ENCODE results near the gene EML4.

EML4 gene

DNA sequence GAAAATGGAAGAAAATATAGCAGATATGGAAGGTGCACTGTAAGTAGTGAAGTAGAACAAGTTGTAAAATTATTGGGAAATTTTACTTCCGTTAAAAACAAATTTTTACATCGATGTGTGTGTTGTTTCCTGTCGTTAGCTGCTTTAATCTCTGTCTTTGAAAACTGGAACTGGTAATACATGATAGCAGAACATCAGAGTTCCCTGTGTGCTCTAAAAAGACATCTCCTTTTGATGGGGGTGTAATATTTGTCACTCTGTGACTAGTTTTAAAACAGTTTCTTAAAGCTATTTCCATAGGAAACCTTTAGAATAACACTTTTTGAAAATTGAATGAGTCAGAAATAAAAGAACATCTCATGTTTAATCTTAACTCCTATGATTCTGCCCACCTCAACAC is 148.3 kb downstream of the EML4 start:
- no peak overlapping the region for H3K27ac ChIP-seq (ENCODE audit: low read length)
- H3K4me3 ChIP-seq (ENCODE audit: low read depth in 1 of 2, low read length in 2 of 2) = no peak overlapping the region
- H3K27me3 ChIP-seq (ENCODE audit: low read depth, low read length) = no peaks in the 10 kb centered on the region
- no peaks in the 10 kb centered on the region for H3K4me1 ChIP-seq (ENCODE audit: control insufficient read depth in 1 of 2, insufficient read depth in 2 of 2, low read length in 2 of 2)
- peaks cover 15 to 27% of the 10 kb centered on the region in 2 donors for H3K36me3 ChIP-seq (ENCODE audit: control insufficient read depth in 1 of 2, insufficient read depth in 2 of 2, low read length in 2 of 2)
- no peaks in the 10 kb centered on the region for H3K9me3 ChIP-seq (ENCODE audit: control insufficient read depth in 1 of 2, low read length in 2 of 2)

GRCh38 chr2:42317945-42318344 is 148.8 kb downstream of the EML4 start:
- H3K4me3 ChIP-seq (ENCODE audit: low read depth in 1 of 2, low read length in 2 of 2) = no peak overlapping the region
- H3K4me1 ChIP-seq (ENCODE audit: control insufficient read depth in 1 of 2, insufficient read depth in 2 of 2, low read length in 2 of 2) = no peaks in the 10 kb centered on the region
- peaks cover 15 to 27% of the 10 kb centered on the region in 2 donors for H3K36me3 ChIP-seq (ENCODE audit: control insufficient read depth in 1 of 2, insufficient read depth in 2 of 2, low read length in 2 of 2)
- no peak overlapping the region for H3K27ac ChIP-seq (ENCODE audit: low read length)
- H3K27me3 ChIP-seq (ENCODE audit: low read depth, low read length) = no peaks in the 10 kb centered on the region
- no peaks in the 10 kb centered on the region for H3K9me3 ChIP-seq (ENCODE audit: control insufficient read depth in 1 of 2, low read length in 2 of 2)

DNA sequence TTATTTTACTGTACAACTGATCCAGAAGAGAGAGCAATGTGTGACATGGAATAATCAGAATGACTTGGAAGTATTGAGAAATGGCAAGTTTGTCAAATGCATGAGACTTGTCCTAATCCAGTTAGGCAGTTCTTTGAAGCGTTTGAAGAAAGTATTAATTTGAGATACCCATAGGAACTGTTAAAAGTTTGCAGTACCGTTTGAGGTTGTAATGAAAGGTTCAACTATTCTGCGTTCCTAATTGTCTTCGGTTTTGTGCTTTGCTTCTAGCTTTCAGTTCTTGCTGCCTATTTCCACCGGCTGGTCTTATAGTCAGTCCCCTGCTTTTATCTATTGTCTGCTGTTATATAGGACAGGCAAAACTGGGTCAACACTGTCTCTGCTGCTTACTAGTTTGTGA is 150.1 kb downstream of the EML4 start:
- H3K4me3 ChIP-seq (ENCODE audit: low read depth in 1 of 2, low read length in 2 of 2) = no peak overlapping the region

GRCh38 chr2:42321452-42322064 is 152.4 kb downstream of the EML4 start:
- H3K36me3 ChIP-seq (ENCODE audit: control insufficient read depth in 1 of 2, insufficient read depth in 2 of 2, low read length in 2 of 2) = peaks cover 5 to 33% of the 10 kb centered on the region in 2 donors

More for the DNA sequence above, 150.1 kb downstream of the EML4 start:
- Histone ChIP-seq H3K4me1 (ENCODE audit: control insufficient read depth in 1 of 2, insufficient read depth in 2 of 2, low read length in 2 of 2) (no peaks in the 10 kb centered on the region), H3K36me3 (ENCODE audit: control insufficient read depth in 1 of 2, insufficient read depth in 2 of 2, low read length in 2 of 2) (peaks cover 15 to 27% of the 10 kb centered on the region in 2 donors), H3K27me3 (ENCODE audit: low read depth, low read length) (no peaks in the 10 kb centered on the region), H3K9me3 (ENCODE audit: control insufficient read depth in 1 of 2, low read length in 2 of 2) (no peaks in the 10 kb centered on the region), H3K27ac (ENCODE audit: low read length) (no peak overlapping the region)

DNA sequence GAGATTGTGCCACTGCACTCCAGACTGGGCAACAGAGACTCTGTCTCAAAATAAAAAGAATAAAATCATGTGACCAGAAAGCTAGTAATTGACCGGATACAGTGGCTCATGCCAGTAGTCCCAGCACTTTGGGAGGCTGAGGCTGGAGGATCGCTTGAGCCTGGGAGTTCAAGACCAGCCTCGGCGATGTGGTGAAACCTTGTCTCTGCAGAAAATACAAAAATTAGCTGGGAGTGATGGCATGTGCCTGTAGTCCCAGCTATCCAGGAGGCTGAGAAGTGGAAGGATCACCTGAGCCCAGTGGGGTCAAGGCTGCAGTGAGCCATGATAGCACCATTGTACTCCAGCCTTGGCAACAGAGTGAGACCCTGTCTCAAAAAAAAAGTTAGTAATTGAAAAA is 155.1 kb downstream of the EML4 start:
- H3K36me3 ChIP-seq (ENCODE audit: control insufficient read depth in 1 of 2, insufficient read depth in 2 of 2, low read length in 2 of 2) = peaks cover 9 to 20% of the 10 kb centered on the region in 2 donors

More at GRCh38 chr2:42321452-42322064, 152.4 kb downstream of the EML4 start:
- Histone ChIP-seq H3K4me3 (ENCODE audit: low read depth in 1 of 2, low read length in 2 of 2) (no peak overlapping the region), H3K27ac (ENCODE audit: low read length) (no peak overlapping the region), H3K9me3 (ENCODE audit: control insufficient read depth in 1 of 2, low read length in 2 of 2) (no peaks in the 10 kb centered on the region), H3K27me3 (ENCODE audit: low read depth, low read length) (no peaks in the 10 kb centered on the region), H3K4me1 (ENCODE audit: control insufficient read depth in 1 of 2, insufficient read depth in 2 of 2, low read length in 2 of 2) (no peaks in the 10 kb centered on the region)

DNA sequence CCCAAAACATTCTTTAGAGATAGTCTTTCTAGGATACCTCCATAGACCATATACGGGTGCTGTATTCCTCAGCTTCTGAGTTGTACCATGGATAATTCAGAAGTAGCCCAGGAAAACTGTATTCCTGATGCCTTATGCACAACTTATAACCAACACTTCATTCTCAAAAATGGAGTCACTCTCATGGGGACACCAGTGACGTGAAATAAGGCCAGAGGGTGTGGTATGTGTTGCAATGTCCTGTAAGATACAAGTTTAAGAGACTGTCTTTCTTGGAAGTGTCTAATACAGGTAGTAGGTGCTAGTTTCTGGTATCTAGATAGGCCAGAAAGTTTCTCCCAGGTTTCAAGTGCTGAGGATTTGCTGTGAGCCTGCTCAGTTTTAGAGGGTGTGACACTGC is 155.8 kb downstream of the EML4 start:
- peaks cover 16 to 25% of the 10 kb centered on the region in 2 donors for H3K36me3 ChIP-seq (ENCODE audit: control insufficient read depth in 1 of 2, insufficient read depth in 2 of 2, low read length in 2 of 2)
- no peak overlapping the region for H3K4me3 ChIP-seq (ENCODE audit: low read depth in 1 of 2, low read length in 2 of 2)
- H3K27me3 ChIP-seq (ENCODE audit: low read depth, low read length) = no peaks in the 10 kb centered on the region
- no peaks in the 10 kb centered on the region for H3K4me1 ChIP-seq (ENCODE audit: control insufficient read depth in 1 of 2, insufficient read depth in 2 of 2, low read length in 2 of 2)
- H3K27ac ChIP-seq (ENCODE audit: low read length) = no peak overlapping the region
- H3K9me3 ChIP-seq (ENCODE audit: control insufficient read depth in 1 of 2, low read length in 2 of 2) = no peaks in the 10 kb centered on the region

More for the DNA sequence above, 155.1 kb downstream of the EML4 start:
- Histone ChIP-seq H3K4me1 (ENCODE audit: control insufficient read depth in 1 of 2, insufficient read depth in 2 of 2, low read length in 2 of 2) (no peaks in the 10 kb centered on the region), H3K27me3 (ENCODE audit: low read depth, low read length) (no peaks in the 10 kb centered on the region), H3K4me3 (ENCODE audit: low read depth in 1 of 2, low read length in 2 of 2) (no peak overlapping the region), H3K9me3 (ENCODE audit: control insufficient read depth in 1 of 2, low read length in 2 of 2) (no peaks in the 10 kb centered on the region), H3K27ac (ENCODE audit: low read length) (no peak overlapping the region)

- no peaks in the 10 kb centered on the region for H3K27me3 ChIP-seq (ENCODE audit: low read depth, low read length)
- H3K4me3 ChIP-seq (ENCODE audit: low read depth in 1 of 2, low read length in 2 of 2) = no peak overlapping the region
- H3K4me1 ChIP-seq (ENCODE audit: control insufficient read depth in 1 of 2, insufficient read depth in 2 of 2, low read length in 2 of 2) = no peaks in the 10 kb centered on the region
- peaks cover 23 to 30% of the 10 kb centered on the region in 2 donors for H3K36me3 ChIP-seq (ENCODE audit: control insufficient read depth in 1 of 2, insufficient read depth in 2 of 2, low read length in 2 of 2)
- no peak overlapping the region for H3K27ac ChIP-seq (ENCODE audit: low read length)
- no peaks in the 10 kb centered on the region for H3K9me3 ChIP-seq (ENCODE audit: control insufficient read depth in 1 of 2, low read length in 2 of 2)
Measured at GRCh38 chr2:42325609-42326008, 156.5 kb downstream of the EML4 start.

GRCh38 chr2:42327125-42327524 is 158.0 kb downstream of the EML4 start:
- no peak overlapping the region for H3K4me3 ChIP-seq (ENCODE audit: low read depth in 1 of 2, low read length in 2 of 2)
- no peaks in the 10 kb centered on the region for H3K4me1 ChIP-seq (ENCODE audit: control insufficient read depth in 1 of 2, insufficient read depth in 2 of 2, low read length in 2 of 2)
- peaks cover 34 to 36% of the 10 kb centered on the region in 2 donors for H3K36me3 ChIP-seq (ENCODE audit: control insufficient read depth in 1 of 2, insufficient read depth in 2 of 2, low read length in 2 of 2)
- H3K27ac ChIP-seq (ENCODE audit: low read length) = no peak overlapping the region
- no peaks in the 10 kb centered on the region for H3K9me3 ChIP-seq (ENCODE audit: control insufficient read depth in 1 of 2, low read length in 2 of 2)
- no peaks in the 10 kb centered on the region for H3K27me3 ChIP-seq (ENCODE audit: low read depth, low read length)

DNA sequence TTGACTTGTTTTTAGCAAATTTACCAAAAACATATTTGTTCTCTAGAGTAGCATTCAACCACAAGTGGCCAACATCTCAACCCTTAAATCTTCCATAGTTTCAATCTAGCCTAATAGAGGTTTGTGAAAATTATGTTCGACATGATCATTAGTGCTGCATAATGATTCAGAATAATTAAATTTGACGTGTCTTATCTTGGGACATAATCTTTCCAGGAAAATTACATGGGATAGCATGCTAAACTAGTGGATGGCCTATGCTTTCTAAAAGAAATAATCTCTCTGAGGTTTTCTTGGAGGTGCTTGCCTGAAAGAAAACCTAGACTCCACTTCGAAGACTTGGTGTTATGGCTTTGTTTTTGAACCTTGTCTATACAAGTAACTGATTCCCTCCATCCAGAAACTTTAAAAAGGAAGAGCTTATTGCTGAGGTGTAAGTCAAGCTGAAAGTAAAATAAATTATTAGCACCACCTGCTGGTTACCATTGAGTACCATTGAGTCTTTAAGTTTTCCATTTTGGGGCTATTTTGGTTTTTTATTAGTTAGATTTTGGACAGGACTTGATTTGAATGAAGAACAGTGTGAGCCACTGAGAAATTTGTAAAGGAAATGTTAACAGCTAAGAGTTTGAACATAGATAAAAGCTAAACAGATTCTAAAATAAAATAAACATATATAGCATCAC is 159.1 kb downstream of the EML4 start:
- H3K27me3 ChIP-seq (ENCODE audit: low read depth, low read length) = no peaks in the 10 kb centered on the region
- no peak overlapping the region for H3K4me3 ChIP-seq (ENCODE audit: low read depth in 1 of 2, low read length in 2 of 2)
- H3K36me3 ChIP-seq (ENCODE audit: control insufficient read depth in 1 of 2, insufficient read depth in 2 of 2, low read length in 2 of 2) = peaks cover 44 to 45% of the 10 kb centered on the region in 2 donors
- no peaks in the 10 kb centered on the region for H3K9me3 ChIP-seq (ENCODE audit: control insufficient read depth in 1 of 2, low read length in 2 of 2)
- no peaks in the 10 kb centered on the region for H3K4me1 ChIP-seq (ENCODE audit: control insufficient read depth in 1 of 2, insufficient read depth in 2 of 2, low read length in 2 of 2)
- H3K27ac ChIP-seq (ENCODE audit: low read length) = no peak overlapping the region

DNA sequence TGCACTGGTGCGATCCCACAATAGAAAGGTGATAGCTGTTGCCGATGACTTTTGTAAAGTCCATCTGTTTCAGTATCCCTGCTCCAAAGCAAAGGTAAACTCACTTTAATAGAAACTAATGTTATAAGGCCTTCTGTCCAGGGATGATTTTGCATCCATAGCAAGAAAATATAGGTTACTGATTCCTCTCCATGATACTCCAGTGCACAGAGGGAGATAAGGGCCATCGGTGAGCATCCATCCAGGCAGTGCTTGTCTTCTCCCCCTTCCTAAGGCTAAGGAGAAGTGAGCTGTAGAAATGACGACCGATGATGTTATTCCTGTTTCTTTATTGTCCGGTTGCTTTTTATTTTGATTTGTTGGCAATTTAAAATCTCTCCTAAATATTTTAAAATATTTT is 159.8 kb downstream of the EML4 start:
- no peak overlapping the region for H3K27ac ChIP-seq (ENCODE audit: low read length)
- H3K36me3 ChIP-seq (ENCODE audit: control insufficient read depth in 1 of 2, insufficient read depth in 2 of 2, low read length in 2 of 2) = peaks cover 50 to 51% of the 10 kb centered on the region in 2 donors
- H3K27me3 ChIP-seq (ENCODE audit: low read depth, low read length) = no peaks in the 10 kb centered on the region
- no peaks in the 10 kb centered on the region for H3K9me3 ChIP-seq (ENCODE audit: control insufficient read depth in 1 of 2, low read length in 2 of 2)
- no peak overlapping the region for H3K4me3 ChIP-seq (ENCODE audit: low read depth in 1 of 2, low read length in 2 of 2)
- no peaks in the 10 kb centered on the region for H3K4me1 ChIP-seq (ENCODE audit: control insufficient read depth in 1 of 2, insufficient read depth in 2 of 2, low read length in 2 of 2)

- H3K36me3 ChIP-seq (ENCODE audit: control insufficient read depth in 1 of 2, insufficient read depth in 2 of 2, low read length in 2 of 2) = peaks cover 49 to 51% of the 10 kb centered on the region in 2 donors
- H3K4me1 ChIP-seq (ENCODE audit: control insufficient read depth in 1 of 2, insufficient read depth in 2 of 2, low read length in 2 of 2) = no peaks in the 10 kb centered on the region
- H3K9me3 ChIP-seq (ENCODE audit: control insufficient read depth in 1 of 2, low read length in 2 of 2) = no peaks in the 10 kb centered on the region
- no peak overlapping the region for H3K4me3 ChIP-seq (ENCODE audit: low read depth in 1 of 2, low read length in 2 of 2)
- no peaks in the 10 kb centered on the region for H3K27me3 ChIP-seq (ENCODE audit: low read depth, low read length)
- no peak overlapping the region for H3K27ac ChIP-seq (ENCODE audit: low read length)
Measured at GRCh38 chr2:42329736-42330135, 160.6 kb downstream of the EML4 start.
